ENCODE measurements around the gene BOK. TPM values are rescaled to one million over a fixed set of nuclear protein-coding genes. Genes with fewer than 3 reads are reported as not detected.

BOK gene
- total and polyA plus RNA-seq, 2 donors (not counting 3 experiments of a cell fraction or from before 2014, with no cell fraction given) = 76.0 to 95.5 TPM

DNA sequence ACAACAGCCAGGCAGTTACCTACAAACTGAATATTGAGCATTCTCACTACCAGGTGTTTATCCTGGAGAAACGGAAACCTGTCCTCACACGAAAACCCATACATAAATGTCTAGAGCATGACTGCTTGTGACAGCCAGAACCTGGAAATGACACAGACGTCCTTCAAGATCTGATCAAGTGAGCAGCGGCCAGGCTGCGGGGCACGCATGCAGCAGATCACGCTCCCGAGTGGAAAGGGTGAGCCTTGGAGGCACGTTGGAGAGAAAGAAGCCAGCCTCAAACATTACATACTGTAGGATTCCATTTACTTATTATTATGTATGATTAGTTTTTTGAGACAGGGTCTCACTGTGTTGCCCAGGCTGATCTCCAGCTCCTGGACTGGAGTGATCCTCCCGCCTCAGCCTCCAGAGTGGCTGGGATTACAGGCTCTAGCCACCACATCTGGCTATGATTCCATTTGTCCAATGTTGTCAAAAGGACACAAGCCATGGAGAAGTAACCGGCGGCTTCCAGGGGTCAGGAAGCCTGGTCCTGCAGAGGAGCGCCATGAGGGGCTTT, 27.3 kb upstream of the BOK start:
- dilution Hi-C loops (cut with MboI; ENCODE audit: extremely low pct_ligation_motif_present, low sequenced_read_pairs) (no loop called here), intact Hi-C loops (cut with micrococcal nuclease) (no loop called here)
- BruUV-seq (replicated peaks) = no TSS peak
- POLR2A ChIA-PET = no interaction called here
- DNase-seq (ENCODE audit: low read depth, low spot score) (no peak), FAIRE-seq (no peak)
- H2AFZ ChIP-seq (ENCODE audit: low read depth, low read length) = no peak overlapping the region
- no peaks in the 10 kb centered on the region for H3K9me3 ChIP-seq (replicated peaks; ENCODE audit: control insufficient read depth, insufficient read depth, low read length)
- H3K4me3 ChIP-seq (replicated peaks in 1 of 3; ENCODE audit: insufficient read depth in 1 of 3, low read depth in 1 of 3, low read length in 3 of 3) = no peak overlapping the region
- H3K27ac ChIP-seq (ENCODE audit: insufficient read depth, low read depth, low read length) = no peak overlapping the region
- no peaks in the 10 kb centered on the region for H3K9me1 ChIP-seq (replicated peaks; ENCODE audit: control insufficient read depth, extremely low read depth, insufficient read depth, low read length)
- H4K20me1 ChIP-seq (replicated peaks; ENCODE audit: control insufficient read depth, extremely low read depth, insufficient read depth, low read length) = no peaks in the 10 kb centered on the region
- H3K36me3 ChIP-seq (ENCODE audit: control insufficient read depth in 2 of 2, extremely low read depth in 1 of 2, insufficient read depth in 2 of 2, low read length in 2 of 2) = no peaks in the 10 kb centered on the region
- no peaks in the 10 kb centered on the region for H3K4me1 ChIP-seq (ENCODE audit: control insufficient read depth, extremely low read depth, insufficient read depth, low read length)
- H3K27me3 ChIP-seq (ENCODE audit: control insufficient read depth in 2 of 2, insufficient read depth in 2 of 2, low read length in 2 of 2) = peaks cover 4 to 5% of the 10 kb centered on the region in 2 experiments
- no peak overlapping the region for H3K4me2 ChIP-seq (ENCODE audit: insufficient read depth, low read length)
- CTCF ChIA-PET = interaction anchor here (1.2 kb wide), 1 partner anchor 15 kb away, joined by 3 read pairs; no protein-coding TSS in a partner anchor
- no peak overlapping the region for H3K9ac ChIP-seq (replicated peaks; ENCODE audit: extremely low read depth, insufficient read depth, low read length)
- H3K79me2 ChIP-seq (ENCODE audit: control insufficient read depth, insufficient read depth, low read length) = no peaks in the 10 kb centered on the region
- TF ChIP-seq, protein P1, sequence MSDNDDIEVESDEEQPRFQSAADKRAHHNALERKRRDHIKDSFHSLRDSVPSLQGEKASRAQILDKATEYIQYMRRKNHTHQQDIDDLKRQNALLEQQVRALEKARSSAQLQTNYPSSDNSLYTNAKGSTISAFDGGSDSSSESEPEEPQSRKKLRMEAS (IDR thresholded peaks at IDR 0.05; ENCODE audit: insufficient read depth, insufficient read length) = no peak
- TF ChIP-seq FOS (IDR thresholded peaks at IDR 0.05; ENCODE audit: borderline replicate concordance, insufficient read depth, low read length) = no peak
- no peak for TF ChIP-seq POLR2AphosphoS5 (IDR thresholded peaks at IDR 0.05; ENCODE audit: insufficient read depth, low read depth, low read length)
- TF ChIP-seq JUN (IDR thresholded peaks at IDR 0.05; ENCODE audit: borderline replicate concordance, insufficient read depth, insufficient read length, low read depth) = no peak
- TF ChIP-seq EZH2 (IDR thresholded peaks at IDR 0.05; ENCODE audit: borderline replicate concordance, low read depth, low read length, severe bottlenecking) = no peak
- TF ChIP-seq, protein P2, sequence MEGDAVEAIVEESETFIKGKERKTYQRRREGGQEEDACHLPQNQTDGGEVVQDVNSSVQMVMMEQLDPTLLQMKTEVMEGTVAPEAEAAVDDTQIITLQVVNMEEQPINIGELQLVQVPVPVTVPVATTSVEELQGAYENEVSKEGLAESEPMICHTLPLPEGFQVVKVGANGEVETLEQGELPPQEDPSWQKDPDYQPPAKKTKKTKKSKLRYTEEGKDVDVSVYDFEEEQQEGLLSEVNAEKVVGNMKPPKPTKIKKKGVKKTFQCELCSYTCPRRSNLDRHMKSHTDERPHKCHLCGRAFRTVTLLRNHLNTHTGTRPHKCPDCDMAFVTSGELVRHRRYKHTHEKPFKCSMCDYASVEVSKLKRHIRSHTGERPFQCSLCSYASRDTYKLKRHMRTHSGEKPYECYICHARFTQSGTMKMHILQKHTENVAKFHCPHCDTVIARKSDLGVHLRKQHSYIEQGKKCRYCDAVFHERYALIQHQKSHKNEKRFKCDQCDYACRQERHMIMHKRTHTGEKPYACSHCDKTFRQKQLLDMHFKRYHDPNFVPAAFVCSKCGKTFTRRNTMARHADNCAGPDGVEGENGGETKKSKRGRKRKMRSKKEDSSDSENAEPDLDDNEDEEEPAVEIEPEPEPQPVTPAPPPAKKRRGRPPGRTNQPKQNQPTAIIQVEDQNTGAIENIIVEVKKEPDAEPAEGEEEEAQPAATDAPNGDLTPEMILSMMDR (IDR thresholded peaks at IDR 0.05; ENCODE audit: extremely low read depth in 1 of 2, insufficient read depth in 1 of 2, low read depth in 1 of 2, low read length in 2 of 2) = no peak
- TF ChIP-seq MYC (IDR thresholded peaks at IDR 0.05; ENCODE audit: low read depth, low read length) = no peak
- TF ChIP-seq GATA2 (IDR thresholded peaks at IDR 0.05; ENCODE audit: insufficient read depth, insufficient read length, low read depth, low read length) = no peak
- TF ChIP-seq POLR2A (IDR thresholded peaks at IDR 0.05; ENCODE audit: low read depth, low read length) = no peak
